ENCODE measurements around the gene PRR23E.

PRR23E gene

DNA sequence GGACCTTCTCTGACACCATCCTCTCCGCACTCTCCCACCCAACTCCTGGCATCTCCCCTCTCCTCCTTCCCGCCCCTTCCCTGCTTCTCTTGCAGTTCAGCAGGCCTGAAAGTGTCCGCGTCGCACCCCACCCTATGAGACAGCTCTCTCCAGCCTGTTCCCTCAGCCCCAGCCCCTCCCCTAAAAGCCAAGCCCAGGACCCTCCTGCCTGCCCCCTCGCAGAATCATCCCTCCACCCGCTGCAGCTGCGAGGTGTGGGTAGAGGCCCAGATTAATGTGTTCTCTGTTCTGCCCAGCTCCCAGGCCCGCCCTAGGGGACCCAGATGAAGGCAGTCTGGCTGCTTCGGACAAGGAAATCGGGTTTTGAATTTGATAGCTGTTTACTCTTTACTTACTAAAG is 410 bp downstream of the PRR23E start:
- Mint-ChIP-seq H3K27ac (no peak overlapping the region), H3K9me3 (peaks cover 8% of the 10 kb centered on the region), H3K36me3 (no peaks in the 10 kb centered on the region), H3K4me3 (no peak overlapping the region), H3K4me1 (no peaks in the 10 kb centered on the region), H3K27me3 (peaks cover 23% of the 10 kb centered on the region)
- no peak for ATAC-seq

DNA sequence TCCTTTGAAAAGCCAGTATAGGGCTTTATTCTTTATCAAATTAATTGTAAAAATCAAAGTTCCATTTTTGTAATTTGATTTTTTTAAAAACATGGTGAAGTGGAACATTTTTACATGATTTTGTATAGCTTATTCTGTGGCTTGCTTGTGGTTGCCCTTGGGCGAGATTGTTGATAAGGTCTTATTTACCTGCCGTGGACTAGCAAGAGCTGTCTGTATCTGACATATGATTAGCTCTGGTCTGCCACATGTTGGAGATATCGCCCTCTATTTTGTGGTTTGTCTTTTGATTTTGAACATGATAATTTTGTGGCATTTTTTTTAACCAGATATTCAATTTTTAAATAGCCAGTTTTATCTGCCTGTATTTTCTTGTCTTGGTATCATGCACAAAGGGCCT is 844 bp downstream of the PRR23E start:
- peaks cover 6% of the 10 kb centered on the region for H3K9me3 Mint-ChIP-seq
- H3K4me1 Mint-ChIP-seq: no peaks in the 10 kb centered on the region
- H3K27me3 Mint-ChIP-seq: peaks cover 23% of the 10 kb centered on the region
- H3K4me3 Mint-ChIP-seq: no peak overlapping the region
- ATAC-seq: no peak
- no peak overlapping the region for H3K27ac Mint-ChIP-seq
- no peaks in the 10 kb centered on the region for H3K36me3 Mint-ChIP-seq

DNA sequence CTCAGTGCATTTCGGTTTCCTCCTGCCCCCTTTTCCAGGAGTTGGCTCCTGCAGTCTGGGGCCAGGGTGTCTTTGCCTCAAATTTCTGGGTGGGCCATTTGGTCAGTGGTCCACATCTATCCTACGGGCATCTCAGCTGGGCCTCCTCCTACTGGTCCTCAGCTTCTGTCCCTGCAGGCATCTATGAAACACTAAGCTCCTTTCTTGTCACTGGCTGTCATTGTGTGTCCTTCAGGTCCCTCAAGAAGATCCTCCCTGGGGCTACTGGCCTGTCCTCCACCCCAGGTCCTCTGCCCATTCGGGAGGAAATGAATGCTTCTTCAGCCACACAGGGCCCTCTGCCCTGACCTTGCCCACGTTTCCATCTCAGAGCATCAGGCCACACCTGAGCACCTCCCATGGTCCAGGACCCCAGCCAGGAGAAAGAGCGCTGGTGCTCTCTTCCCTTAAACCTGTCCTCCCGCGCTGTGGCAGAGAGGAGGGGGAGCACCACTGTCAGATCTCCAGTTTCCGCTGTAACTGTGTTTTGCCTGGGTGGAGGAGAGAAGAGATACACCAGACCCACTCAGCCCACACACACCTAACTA is 1.8 kb downstream of the PRR23E start:
- Mint-ChIP-seq H3K27me3 (peaks cover 23% of the 10 kb centered on the region), H3K27ac (no peak overlapping the region), H3K36me3 (no peaks in the 10 kb centered on the region), H3K4me3 (no peak overlapping the region), H3K4me1 (no peaks in the 10 kb centered on the region), H3K9me3 (peaks cover 3% of the 10 kb centered on the region)
- ATAC-seq: no peak

DNA sequence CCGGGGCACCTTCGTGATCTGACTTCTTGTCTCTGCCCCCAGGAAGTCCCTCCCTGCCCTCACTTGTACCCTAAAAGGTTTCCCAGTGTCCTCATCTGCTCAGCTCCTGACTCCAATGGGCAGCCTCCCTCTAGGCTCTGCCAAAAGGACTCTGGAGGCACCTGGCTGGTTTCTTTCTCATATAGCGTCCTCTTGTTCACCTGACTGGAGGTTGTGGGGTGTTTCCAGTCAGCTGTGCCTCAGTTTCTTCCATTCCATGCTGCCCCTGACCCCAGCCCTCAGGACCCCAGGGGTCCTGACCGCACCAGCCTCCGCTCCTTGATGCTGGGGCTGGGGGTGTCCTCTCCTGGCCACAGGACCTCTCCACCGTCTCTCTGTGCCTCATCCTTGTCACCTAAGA is 2.5 kb downstream of the PRR23E start:
- no peak for ATAC-seq
- Mint-ChIP-seq H3K4me3 (no peak overlapping the region), H3K9me3 (peaks cover 3% of the 10 kb centered on the region), H3K27me3 (peaks cover 23% of the 10 kb centered on the region), H3K36me3 (no peaks in the 10 kb centered on the region), H3K4me1 (no peaks in the 10 kb centered on the region), H3K27ac (no peak overlapping the region)

DNA sequence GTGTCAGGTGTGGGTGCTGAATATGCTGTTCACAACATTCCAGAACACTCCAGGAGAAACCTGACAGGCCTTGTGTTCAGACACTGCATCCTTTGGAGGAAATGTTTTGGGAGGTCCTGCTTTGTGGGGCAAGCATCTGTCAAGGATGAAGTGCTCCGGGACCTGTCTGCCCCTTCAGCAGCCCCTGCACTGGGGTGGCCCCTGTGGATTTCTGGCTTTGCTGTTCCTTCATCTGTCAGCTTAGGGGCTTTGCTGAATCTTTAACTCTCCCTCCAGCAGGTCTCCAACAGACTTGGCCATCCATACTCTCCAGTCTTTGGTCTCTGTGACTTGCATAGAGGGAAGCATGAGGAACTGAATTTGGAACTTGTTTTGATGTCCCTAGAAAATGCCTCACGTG is 3.1 kb downstream of the PRR23E start:
- no peak for ATAC-seq
- no peak overlapping the region for H3K27ac Mint-ChIP-seq
- peaks cover 3% of the 10 kb centered on the region for H3K9me3 Mint-ChIP-seq
- no peaks in the 10 kb centered on the region for H3K36me3 Mint-ChIP-seq
- peaks cover 23% of the 10 kb centered on the region for H3K27me3 Mint-ChIP-seq
- no peaks in the 10 kb centered on the region for H3K4me1 Mint-ChIP-seq
- no peak overlapping the region for H3K4me3 Mint-ChIP-seq

DNA sequence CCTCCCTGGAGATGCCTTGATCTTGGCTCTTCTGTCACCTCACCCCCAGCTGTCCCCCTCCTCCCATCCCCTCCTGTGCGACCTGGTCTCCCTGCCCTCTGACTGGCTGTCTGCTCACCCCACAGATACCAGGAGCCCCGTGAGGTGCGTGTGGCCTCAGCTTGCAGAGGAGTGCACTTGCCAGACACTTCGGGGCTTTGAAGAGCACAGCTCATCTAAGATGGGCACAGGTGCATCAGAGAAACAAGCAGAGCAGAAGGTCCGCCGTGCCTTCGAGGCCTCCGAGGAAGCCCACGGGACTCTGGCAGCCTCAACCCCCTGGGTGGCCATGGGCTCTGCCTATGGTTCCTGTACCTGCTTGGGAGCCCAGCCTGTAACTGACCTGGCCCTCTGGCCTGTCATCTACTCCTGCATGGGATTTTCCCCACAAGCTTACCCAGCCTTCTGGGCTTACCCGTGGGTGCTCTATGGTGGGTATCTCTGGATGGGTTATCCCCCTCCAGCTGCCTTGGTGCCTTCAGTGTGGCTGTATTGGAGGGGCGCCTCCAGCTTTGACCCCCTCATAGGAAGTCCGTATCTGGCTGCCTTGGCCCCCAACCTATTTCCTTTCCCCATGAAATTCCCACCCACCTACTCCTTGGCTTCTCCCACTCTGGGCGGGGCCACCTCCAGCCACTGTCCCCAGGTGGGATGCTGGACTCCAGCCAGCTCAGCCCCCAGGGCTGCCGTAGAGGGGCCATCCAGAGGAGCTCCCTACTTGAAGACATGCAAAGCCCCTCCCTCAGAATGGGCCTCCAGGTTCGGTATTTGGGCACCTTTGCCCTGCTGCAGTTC is 3.8 kb downstream of the PRR23E start:
- Mint-ChIP-seq H3K27me3 (peaks cover 23% of the 10 kb centered on the region), H3K4me1 (no peaks in the 10 kb centered on the region), H3K27ac (no peak overlapping the region), H3K9me3 (peaks cover 3% of the 10 kb centered on the region), H3K36me3 (no peaks in the 10 kb centered on the region), H3K4me3 (no peak overlapping the region)
- peak; percentile 40 for ATAC-seq

DNA sequence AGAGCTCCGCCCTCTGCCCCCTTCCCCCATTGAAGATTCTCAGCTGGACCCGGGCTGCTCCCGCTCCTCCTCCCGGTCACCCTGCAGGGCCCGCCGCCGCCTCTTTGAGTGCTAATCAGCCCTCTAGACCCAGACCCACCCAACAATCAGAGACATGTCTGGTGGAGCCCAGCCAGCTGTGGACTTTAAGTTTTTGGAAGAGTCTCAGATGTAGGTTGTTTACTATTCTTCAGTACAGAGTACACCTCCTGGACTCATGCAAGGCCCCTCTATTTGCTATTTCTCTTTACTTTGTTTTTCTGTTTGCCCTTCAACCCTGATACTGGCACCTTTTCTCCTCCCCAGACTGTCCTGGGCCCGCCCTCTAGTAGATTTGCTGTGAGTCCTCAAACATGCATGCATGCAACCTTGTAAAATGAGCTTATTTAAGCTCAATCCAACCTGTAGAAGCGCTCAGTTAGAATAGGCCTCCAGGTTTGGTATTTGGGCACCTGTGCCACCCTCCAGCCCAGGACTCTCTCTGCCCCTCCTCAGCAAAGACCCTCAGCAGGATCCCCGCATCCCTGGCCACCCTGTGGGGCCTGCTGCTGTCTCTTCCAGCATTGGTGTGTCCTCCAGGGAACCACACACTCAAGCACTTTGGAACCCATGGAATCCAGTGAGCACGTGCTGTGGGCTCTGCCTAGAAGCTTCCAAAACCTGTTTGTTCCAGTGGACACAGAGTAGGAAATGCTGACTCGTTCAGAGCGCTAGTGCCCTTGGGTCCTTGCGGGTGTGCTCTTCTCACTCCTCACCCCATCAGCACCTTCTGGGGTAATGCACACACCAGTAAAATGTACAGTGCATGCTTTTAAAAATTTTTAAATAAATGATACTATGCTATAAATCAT is 4.6 kb downstream of the PRR23E start:
- Mint-ChIP-seq H3K36me3 (no peaks in the 10 kb centered on the region), H3K27me3 (peaks cover 23% of the 10 kb centered on the region), H3K27ac (no peak overlapping the region), H3K4me3 (no peak overlapping the region), H3K9me3 (peaks cover 2% of the 10 kb centered on the region), H3K4me1 (no peaks in the 10 kb centered on the region)
- no peak for ATAC-seq

DNA sequence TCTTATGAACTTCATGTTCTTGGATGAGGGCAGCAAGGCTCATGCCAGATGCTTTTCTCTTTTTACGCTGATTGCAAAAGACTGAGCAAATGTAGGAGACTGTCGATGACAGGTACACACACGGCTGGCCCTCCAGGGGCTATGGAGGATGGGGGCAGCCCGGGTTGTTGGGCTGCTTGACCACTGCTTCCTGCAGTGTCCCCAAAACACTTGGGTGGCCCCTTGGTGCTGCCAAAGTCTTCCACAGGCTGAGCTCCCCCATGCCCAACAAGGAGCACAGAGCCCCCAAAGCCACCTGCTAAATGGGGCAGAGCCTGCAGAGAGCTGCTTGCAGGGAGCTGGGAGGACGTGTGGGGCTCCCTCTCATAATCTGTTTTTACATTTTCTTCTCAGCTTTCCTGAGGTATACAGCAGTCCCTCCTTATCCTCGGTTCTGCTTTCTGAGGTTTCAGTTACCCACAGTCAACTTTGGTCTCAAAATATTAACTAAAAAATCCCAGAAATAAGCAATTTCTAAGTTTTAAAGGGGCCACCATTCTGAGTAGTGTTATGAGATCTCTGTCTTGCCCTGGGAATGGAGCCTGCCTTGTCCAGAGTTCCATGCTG is 7.3 kb downstream of the PRR23E start:
- peak; percentile 37 for ATAC-seq
- no peaks in the 10 kb centered on the region for H3K36me3 Mint-ChIP-seq
- no peaks in the 10 kb centered on the region for H3K4me1 Mint-ChIP-seq
- peaks cover 6% of the 10 kb centered on the region for H3K9me3 Mint-ChIP-seq
- H3K27ac Mint-ChIP-seq: no peak overlapping the region
- H3K4me3 Mint-ChIP-seq: no peak overlapping the region
- H3K27me3 Mint-ChIP-seq: peaks cover 32% of the 10 kb centered on the region

DNA sequence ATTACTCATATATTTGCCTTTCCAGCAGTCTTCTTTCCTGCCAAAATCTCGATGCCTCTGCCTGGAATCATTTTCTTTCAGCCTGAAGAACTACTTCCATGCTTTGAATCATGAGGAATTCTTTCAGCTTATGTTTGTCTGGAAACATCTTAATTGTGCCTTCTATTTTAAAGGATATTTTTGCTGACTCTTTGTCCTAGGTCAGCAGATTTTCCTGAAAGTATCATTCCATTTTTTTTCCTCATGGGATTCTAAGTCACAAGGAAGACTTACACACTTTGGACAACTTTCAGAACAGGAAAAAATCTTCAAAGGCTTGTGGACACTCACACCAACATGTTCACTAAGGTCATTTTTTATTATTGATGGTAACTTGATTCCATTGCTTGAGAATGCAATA is 10.1 kb downstream of the PRR23E start:
- peaks cover 6% of the 10 kb centered on the region for H3K9me3 Mint-ChIP-seq
- no peaks in the 10 kb centered on the region for H3K4me1 Mint-ChIP-seq
- no peak for ATAC-seq
- H3K4me3 Mint-ChIP-seq: no peak overlapping the region
- H3K27me3 Mint-ChIP-seq: peaks cover 26% of the 10 kb centered on the region
- no peak overlapping the region for H3K27ac Mint-ChIP-seq
- no peaks in the 10 kb centered on the region for H3K36me3 Mint-ChIP-seq

DNA sequence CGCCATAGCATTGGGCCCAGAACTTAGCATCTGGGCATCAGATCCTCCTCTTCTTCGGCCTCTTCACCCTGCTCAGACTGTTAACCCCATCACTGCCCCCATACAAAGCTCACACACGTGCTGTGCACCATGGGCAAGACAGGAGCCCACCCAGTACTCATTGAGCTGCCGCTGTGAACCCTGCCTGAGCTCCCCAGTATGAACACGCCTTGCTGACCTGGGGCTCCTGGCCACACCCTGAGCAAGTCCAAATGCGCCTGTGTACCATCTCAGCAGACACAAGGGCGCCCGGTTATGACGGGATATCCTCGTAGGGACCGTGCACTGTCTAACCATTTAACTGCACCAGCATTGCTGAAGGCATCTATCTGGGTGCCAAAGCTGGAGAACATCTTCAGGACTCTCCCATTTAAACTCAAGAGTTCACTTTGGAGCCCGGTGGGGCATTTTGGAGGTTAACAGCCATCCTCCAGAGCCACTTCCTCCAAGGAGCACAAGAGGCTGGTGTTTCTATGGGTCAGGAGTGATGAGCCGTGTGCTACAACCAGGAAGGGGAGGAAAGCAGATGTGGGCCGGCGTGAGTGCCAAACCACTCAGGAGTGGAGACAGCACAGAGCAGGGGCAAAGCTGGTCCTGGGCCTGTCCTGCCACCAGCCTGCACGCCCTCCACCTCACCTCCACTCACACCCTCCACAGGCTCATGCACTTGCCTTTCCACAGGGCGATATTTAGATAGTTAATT is 12.1 kb downstream of the PRR23E start:
- H3K9me3 Mint-ChIP-seq: peaks cover 6% of the 10 kb centered on the region
- no peak for ATAC-seq
- H3K4me1 Mint-ChIP-seq: no peaks in the 10 kb centered on the region
- no peaks in the 10 kb centered on the region for H3K36me3 Mint-ChIP-seq
- no peak overlapping the region for H3K4me3 Mint-ChIP-seq
- H3K27me3 Mint-ChIP-seq: peaks cover 43% of the 10 kb centered on the region
- no peak overlapping the region for H3K27ac Mint-ChIP-seq

DNA sequence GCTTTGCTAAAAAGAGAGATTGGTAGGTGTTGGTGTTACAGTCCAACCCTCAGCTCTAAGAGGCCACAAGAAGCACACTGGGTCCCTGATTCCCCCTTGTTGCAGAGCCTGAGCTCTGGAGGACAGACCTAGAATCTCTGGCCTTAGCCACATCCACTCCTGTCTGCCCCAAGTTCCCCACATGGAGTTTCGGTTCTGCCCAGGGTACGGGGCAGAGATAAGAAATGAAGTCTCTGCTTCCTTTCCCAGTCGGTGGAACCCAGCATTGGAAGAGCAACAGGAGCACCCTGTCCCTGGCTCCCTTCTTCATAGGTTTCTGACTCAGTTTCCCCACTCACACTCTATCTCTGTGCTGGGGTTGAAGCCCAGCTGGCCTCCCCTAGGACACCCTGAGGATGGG is 13.2 kb downstream of the PRR23E start:
- Mint-ChIP-seq H3K36me3 (no peaks in the 10 kb centered on the region), H3K4me3 (no peak overlapping the region), H3K4me1 (no peaks in the 10 kb centered on the region), H3K27me3 (peaks cover 47% of the 10 kb centered on the region), H3K27ac (no peak overlapping the region), H3K9me3 (peaks cover 6% of the 10 kb centered on the region)
- no peak for ATAC-seq

DNA sequence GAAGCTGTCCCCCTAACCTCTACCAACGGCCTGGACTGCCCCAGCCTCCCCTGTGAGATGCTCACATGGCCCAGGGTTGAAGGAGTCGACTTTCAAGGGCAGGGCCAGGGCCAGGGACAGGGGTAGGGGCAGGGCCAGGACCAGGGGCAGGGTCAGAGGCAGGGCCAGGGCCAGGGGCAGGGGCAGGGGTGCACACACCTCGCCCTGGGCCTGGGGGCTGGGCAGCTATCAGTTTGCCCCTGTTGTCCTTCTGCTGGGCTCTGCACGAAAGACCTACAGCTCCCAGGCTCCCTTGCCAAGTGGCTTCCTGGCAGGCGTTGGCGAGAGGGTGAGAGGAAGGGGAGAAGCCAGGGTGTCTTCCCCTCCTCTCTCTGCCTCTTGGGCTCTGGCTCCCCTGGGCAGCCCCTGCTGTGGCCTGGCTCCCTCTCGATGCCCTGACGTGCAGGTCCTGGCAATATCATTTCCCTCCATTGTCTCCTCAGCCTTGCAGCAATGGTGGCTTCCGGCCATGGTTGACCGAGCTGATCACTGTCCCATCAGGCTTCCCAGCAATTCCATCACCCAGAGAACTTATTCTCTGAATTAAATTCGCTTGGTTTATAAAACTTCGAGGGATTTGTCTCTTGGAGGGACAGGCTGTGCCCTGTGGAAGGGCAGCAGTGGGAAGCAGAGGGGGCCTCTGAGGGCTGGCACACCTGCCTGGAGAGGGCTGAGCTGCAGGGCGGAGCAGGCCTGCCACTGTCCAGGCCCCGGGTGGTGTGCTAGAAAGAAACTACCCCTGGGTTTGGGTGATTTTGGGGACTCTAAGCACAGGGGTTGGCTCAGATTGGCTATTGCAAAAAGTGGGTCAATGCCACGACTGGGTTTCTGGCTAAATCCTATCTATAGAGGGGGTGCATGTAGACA is 13.9 kb downstream of the PRR23E start:
- H3K4me1 Mint-ChIP-seq: no peaks in the 10 kb centered on the region
- ATAC-seq: no peak
- peaks cover 6% of the 10 kb centered on the region for H3K9me3 Mint-ChIP-seq
- H3K4me3 Mint-ChIP-seq: no peak overlapping the region
- H3K27me3 Mint-ChIP-seq: peaks cover 54% of the 10 kb centered on the region
- H3K36me3 Mint-ChIP-seq: no peaks in the 10 kb centered on the region
- no peak overlapping the region for H3K27ac Mint-ChIP-seq

DNA sequence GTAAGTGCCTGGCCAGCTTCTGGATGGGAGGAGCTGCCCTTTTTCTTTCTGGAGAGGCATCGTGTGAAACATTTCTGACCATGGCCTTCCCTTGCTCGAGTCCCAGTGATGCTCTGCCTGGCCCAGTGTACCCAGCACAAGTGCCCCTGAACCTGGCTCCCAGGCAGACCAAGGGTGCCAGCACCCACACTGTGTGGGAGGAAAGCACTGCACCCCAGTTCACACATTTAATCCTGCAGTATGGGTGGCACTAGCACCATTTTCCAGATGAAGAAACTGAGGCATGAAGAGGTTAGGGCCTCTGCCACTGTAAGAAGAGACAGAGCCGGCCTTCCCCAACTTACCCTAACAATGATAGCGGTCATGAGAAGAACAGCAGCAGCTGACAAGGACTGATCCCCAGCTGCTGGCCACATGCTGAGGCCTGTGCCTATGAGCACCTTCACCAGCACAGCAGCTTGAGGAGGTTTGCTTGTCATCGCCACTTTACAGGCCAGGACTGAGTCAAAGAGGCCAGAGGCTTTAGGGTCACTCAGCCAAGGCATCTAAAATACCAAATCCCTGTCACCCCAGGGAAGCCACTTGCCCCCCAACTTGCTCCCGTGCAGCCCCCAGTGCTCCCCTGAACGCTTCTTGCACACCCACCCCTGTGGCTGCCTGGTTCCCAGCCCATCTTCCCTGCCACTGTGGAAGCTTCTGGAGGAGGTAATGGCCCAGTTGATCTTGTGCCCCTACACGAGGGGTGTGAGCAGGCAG is 15.0 kb downstream of the PRR23E start:
- Mint-ChIP-seq H3K9me3 (peaks cover under 1% of the 10 kb centered on the region), H3K27me3 (peaks cover 64% of the 10 kb centered on the region), H3K36me3 (no peaks in the 10 kb centered on the region), H3K4me1 (no peaks in the 10 kb centered on the region), H3K4me3 (no peak overlapping the region), H3K27ac (no peak overlapping the region)
- ATAC-seq: no peak

Data from stimulated activated memory B cell treated with anti-CD40 and anti-IgM and Interleukin-4, amounts not matched to agents 10 μg/mL and 1 μg/mL and 100 μg/mL, for 72 hours (primary cell).